ENCODE results near the gene ABCD1.

ABCD1 gene

GRCh38 chrX:153793291-153793690, 68.6 kb downstream of the ABCD1 start:
- H3K27me3 Mint-ChIP-seq, result no peaks in the 10 kb centered on the region
- peak overlapping the region; percentile 96 for H3K4me3 Mint-ChIP-seq
- peak overlapping the region; percentile 91 for H3K27ac Mint-ChIP-seq
- peaks cover 24% of the 10 kb centered on the region for H3K4me1 Mint-ChIP-seq
- no peaks in the 10 kb centered on the region for H3K9me3 Mint-ChIP-seq
- H3K36me3 Mint-ChIP-seq, result peaks cover 1% of the 10 kb centered on the region

Measured in activated naive CD4-positive, alpha-beta T cell treated with anti-CD3 and anti-CD28 coated beads, Interleukin-2, amount 50 U/mL, for 24 hours (primary cell).